Activated CD4-positive, alpha-beta T cell treated with anti-CD3 and anti-CD28 coated beads, Interleukin-2, Interleukin-6, amounts not matched to agents 100 ng/mL and 50 ng/mL, durations not matched to agents 16 hours and 8 hours (primary cell): Measurements from ENCODE around the gene PPP1R14B.

Experiments
- DNase-seq: peaks from one replicate; pipeline ENCODE4 v3.0.0-alpha.2; 2020

PPP1R14B gene, protein sequence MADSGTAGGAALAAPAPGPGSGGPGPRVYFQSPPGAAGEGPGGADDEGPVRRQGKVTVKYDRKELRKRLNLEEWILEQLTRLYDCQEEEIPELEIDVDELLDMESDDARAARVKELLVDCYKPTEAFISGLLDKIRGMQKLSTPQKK

DNA sequence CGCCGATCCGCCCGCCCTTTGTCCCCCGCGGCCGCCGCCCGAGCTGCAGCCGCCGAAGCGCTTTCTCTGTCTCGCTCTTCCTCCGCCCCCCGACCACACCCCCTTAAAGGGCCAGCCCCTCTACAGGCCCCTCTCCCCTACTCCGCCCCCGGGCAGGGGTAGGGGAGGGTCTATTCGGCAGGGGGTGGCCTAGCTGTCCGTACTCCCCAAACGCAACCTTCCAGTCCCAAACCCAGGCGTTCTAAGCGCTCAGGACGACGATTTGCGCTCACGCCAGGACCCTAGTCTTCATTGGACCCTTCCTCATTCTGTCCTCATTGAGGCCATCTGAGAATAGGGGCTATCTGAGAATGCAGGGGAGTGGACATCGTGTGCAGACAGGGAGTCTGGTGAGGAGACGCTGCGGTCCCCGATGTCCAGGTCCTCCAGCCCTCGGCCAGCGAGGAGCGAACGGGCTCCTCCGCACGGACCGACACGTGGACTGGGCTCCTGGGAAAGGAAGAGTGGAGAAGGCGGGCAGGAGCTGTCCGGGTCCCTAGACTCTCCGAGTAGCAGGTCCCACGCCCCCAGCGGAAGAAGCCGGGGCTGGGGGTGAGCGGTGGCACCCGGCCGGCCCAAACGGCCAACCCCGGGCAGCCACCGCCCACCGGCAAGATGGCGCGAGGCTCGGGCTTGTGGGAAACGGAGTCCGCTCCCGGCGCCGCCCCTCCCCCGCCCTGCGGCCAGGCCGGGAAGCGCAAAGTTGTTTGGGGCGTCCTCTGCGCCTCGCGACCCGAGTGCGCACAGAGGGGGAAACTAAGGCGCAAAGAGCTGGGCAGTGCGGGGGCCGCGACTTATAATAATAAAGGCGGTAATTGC is at the start of gene PPP1R14B:
TSS of gene PPP1R14B (minus strand) at position 73 of the 858 bp plus-strand sequence. CDS start 270 bp downstream, outside the sequence.
- peak; percentile 91 for DNase-seq

DNA sequence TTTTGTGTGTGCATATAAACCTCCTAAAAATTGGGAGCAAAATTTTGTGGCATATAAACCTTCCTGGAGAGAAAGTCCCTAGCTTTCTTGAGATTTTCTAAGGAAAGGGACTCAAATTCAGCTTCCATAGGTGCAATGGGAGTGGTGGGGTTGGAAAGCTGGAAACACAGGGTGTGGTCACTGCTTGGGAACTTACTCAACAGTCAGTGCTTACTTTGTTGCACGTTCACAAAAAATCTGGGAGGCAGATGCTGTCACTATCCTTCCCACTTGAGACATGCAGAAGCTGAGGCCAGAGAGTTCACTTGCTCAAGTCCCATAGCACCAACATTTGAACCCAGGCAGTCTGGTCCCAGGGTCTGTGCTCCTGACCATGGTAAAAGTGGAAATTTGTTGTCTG is 49.5 kb upstream of the PPP1R14B start:
- no peak for DNase-seq

DNA sequence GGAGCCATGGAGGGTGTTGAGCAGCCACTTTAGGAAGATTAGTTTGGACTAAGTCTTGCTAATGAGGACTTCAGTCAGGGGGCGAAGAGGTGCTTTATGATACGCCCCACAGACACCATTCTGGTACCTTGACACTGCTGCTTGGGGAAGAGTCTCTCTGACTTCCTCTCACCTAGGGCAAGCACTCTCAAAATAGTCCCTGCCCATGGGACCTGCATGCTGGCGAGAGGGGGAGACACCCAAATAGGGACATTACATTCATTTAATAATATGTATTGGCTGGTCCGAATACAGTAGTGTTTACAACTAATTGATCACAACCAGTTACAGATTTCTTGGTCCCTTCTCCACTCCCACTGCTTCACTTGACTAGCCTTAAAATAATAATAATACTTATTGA is 49.0 kb upstream of the PPP1R14B start:
- no peak for DNase-seq

DNA sequence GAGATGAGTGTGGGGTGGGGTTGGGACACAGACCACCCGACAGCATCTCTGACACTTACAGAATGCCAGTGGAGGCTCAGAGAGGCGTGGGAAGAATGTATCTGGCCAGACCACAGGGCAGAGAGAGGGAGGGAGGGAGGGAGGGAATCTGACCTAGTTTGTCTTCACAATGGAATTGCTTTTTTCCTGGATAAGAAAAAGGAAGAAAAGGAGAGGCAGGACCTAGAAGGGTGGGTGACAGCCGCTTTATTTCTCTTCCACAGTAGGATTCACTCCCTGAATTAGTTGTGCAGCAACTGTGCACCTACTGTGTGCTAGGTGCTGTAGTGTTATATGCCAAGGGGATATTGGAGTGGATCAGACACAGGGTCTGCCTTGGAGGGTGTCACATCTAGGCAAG is 48.0 kb upstream of the PPP1R14B start:
- no peak for DNase-seq

DNA sequence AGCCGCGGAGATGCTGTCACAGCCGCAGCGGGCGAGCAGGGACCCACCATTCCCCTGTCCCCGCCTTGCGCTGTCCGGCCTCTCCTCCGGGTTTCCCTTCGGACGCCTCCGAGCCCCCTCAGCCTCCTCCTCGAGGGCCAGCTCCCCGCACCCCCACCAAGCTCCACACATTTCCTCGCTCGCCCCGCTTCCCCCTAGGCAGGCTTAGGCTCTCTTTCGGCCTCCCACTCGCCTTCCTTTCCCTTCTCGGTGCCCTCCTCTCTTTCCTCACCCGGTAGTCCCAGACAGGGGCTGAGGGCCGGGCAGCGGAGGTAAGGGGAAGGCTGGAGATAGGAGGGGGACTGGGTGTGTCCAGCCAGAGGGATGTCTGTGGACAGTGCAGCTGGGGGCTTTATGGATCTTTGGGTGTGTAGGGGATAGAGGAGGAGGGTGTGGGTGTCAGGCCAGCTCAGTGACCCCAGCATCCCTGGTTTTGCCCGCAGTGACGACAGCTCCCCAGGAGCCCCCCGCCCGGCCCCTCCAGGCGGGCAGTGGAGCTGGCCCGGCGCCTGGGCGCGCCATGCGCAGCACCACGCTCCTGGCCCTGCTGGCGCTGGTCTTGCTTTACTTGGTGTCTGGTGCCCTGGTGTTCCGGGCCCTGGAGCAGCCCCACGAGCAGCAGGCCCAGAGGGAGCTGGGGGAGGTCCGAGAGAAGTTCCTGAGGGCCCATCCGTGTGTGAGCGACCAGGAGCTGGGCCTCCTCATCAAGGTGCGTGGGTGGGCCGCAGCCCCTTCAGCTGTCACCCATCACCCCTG is 45.9 kb upstream of the PPP1R14B start:
- DNase-seq, result no peak

DNA sequence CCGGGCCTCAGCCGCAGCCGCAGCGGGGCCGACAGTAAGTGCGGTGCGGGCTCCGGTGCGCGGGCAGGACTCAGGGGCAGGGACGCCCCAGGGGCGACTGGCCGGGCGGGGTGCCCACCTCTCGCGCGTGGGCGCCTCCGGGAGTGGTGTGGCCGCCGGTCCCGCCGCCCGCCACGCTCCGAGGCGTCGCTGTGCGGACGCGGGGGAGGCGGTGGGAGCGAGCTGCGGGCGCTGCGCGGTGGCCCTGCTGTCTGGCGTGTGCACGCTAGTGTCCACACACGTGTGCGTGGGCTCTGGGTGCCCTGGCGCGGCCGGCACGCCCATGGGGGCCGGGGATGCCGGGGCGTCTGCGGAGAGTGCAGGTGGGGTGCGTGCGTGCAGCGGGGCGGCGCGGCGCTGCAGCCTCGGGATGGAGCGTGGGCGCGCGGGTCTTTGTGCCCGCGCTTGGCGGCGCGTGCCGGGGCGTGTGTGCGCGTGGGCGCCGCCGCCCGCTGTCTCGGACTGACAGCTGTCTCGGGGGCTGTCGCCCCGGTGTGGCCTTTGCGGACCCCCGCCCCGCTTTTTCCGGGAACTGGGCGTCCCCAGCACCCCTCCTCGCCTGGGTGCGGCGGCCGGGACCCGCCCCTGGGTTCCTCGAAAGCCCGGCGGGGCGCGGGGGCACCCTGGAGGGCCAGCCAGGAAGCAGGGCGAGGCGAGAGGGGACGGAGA is 45.2 kb upstream of the PPP1R14B start:
- no peak for DNase-seq

DNA sequence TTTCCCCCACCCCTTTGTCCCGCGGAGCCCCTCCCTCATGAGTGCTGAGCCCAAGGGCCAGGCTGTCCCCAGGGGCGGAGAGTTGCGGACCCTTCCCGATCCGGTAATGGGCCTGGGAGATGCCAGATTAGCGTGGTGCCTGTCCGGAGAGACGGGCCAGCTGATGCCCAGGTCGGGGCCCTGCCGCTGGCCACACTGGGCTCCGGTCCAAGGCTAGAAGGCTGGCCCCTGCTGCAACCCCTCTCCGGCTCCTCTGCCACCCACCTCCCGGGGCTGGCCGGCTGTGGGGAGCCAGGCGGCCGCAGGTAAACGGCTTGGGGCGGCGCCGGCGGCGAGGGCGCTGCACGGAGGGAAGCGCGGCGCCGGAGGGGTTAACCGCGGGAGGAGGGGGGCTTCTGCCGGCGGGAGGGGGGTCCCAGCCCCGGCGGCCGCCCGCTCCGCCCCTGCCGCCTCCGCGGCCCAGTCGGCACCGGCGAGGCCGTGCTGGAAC is 44.6 kb upstream of the PPP1R14B start, which contains the start of gene KCNK4:
TSS of gene KCNK4 (plus strand) at position 41 of the 490 bp plus-strand sequence. CDS start 1,717 bp downstream, outside the sequence.
- DNase-seq, result no peak

DNA sequence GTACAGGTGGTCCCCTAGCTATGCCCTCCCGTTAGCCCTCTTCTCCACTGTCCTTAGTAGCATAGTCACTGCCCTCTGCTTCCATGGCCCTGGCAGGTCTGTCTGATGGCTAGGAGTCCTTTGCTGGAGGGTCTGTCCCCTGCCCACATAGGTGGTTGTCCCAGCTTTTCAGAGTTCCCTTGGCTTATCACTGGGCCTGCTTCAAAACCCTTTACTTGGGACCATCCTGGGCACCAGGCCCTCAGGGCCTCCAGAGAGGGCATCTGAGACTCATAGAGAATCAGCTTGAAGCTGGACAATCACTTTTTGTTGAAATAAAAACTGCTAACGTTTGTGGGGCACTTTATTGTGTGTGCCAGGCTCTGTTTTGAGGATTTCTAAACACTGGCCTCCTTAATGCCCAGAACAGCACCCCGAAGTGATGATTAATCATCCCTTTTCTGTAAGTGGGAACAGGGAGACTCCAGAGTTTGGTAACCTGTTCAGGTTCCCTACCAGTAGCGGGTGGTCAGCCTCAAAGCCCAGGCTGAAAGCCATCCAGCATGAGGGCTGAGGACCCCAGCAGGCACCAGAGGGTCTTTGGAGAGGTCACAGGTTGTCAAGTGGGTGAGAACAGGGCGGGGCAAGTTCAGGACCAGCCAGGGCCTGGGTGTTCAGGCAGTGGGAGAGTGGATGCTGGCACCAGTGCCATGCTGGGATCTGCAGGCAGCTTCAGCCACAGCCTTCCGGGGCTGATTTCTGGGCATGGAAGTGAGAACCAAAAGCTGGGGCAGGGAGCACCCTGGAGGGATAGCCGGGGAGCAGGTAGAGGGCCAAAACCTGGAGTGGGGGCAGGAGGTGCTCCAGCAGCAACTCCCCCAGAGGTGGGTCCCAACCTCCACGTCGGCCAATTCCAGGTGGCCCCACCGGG is 43.9 kb upstream of the PPP1R14B start:
- no peak for DNase-seq

DNA sequence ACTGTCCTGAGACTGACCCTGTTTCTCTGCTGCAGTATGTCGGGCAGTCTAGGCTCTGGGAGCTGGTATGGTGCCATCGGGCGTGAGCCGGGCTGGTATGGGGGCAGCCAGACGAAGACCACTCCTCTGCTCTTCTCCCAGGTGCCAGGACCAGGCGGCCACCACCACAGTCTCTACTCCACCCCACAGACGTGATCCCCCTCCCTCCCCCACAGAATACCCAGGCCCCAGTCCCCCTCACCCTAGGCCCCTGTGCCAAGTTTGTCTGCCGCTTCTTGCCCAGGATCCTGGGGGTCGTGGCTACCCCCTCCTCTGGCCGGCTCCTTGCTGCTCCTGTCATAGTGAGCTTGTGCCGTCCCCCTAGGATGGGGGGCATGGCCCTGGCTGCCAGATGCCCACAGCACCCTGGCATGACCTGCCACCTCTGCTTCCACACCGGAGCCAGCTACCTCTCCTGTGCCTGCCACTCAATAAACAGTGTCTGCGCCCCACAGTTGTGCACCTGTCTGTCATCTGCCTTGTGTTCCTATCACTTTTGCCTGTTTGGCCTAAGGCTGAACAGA is 42.3 kb upstream of the PPP1R14B start:
- no peak for DNase-seq

DNA sequence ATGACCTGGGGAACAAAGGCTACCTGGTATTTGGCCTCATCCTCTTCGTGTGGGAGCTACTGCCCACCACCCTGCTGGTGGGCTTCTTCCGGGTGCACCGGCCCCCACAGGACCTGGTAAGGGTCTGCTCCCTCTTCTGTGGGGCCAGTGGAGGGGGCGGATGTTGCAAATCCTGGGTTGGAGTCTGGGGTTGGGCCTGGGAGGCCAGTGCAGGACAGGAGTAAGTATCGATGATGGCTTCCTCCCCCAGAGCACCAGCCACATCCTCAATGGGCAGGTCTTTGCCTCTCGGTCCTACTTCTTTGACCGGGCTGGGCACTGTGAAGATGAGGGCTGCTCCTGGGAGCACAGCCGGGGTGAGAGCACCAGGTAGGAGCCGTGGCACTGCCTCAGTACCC is 41.6 kb upstream of the PPP1R14B start:
- no peak for DNase-seq

DNA sequence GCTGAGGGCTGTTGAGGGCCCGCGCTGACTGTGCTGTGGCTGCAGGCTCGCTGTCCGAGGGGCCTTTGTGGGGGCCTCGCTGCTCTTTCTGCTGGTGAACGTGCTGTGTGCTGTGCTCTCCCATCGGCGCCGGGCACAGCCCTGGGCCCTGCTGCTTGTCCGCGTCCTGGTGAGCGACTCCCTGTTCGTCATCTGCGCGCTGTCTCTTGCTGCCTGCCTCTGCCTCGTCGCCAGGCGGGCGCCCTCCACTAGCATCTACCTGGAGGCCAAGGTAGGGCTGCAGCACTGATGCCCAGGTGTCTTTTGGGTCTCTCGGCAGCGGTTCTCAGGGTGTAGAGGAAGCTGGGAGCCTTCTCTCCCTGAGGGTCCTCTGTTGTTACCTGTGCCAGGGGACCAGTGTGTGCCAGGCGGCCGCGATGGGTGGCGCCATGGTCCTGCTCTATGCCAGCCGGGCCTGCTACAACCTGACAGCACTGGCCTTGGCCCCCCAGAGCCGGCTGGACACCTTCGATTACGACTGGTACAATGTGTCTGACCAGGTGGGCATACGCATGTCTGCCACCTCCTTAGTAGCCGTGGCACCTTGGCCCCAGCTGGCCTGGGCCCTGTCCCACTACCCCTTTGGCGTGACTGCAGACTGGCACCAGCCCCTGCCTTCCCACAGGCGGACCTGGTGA is 41.1 kb upstream of the PPP1R14B start:
- no peak for DNase-seq

DNA sequence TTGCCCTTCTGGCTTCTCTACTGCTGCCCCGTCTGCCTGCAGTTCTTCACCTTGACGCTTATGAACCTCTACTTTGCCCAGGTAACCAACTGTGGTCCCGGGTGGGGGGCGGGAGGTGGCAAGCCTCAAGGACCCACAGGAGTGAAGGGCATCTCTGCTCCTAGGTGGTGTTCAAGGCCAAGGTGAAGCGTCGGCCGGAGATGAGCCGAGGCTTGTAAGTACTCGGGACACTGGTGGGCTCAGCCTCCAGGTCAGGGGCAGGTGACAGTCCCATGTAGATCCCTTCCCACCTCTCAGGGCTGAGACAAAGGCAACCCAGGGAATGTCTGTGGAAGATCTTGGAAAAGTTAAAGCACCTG is 40.0 kb upstream of the PPP1R14B start:
- DNase-seq, result no peak

DNA sequence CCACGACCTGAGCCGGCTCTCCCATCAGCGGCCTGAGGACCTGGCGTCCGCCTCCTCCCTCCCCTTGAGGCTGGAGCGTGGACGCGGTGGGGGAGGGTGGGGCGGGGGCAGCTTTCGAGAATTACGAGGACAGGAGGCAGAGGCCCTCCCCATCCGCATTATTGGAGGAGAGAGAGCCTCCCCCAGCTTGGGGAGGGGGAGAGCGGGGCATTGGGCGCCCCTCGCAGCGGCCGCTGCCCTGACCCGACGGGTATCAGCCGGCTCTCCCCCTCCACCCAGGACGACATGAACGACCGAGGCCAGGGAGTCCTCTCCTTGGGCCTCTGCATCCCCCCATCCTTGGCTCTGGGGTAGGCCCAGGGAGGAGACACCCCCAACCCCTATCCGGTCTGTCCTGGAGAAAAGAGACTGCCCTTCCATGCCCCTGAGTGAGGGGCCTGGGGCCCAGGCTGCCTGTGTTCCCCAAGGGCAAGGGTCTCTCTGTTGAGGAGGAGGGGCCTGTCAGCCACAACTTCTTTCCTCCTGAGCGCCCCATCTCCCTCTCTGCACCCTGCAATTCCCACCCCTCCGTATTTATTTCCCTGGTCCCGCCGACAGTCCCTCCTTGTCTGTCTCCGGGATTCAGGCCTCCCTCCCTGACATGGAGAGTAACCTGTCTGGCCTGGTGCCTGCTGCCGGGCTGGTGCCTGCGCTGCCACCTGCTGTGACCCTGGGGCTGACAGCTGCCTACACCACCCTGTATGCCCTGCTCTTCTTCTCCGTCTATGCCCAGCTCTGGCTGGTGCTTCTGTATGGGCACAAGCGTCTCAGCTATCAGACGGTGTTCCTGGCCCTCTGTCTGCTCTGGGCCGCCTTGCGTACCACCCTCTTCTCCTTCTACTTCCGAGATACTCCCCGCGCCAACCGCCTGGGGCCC is 39.4 kb upstream of the PPP1R14B start:
- DNase-seq, result peak; percentile 45

DNA sequence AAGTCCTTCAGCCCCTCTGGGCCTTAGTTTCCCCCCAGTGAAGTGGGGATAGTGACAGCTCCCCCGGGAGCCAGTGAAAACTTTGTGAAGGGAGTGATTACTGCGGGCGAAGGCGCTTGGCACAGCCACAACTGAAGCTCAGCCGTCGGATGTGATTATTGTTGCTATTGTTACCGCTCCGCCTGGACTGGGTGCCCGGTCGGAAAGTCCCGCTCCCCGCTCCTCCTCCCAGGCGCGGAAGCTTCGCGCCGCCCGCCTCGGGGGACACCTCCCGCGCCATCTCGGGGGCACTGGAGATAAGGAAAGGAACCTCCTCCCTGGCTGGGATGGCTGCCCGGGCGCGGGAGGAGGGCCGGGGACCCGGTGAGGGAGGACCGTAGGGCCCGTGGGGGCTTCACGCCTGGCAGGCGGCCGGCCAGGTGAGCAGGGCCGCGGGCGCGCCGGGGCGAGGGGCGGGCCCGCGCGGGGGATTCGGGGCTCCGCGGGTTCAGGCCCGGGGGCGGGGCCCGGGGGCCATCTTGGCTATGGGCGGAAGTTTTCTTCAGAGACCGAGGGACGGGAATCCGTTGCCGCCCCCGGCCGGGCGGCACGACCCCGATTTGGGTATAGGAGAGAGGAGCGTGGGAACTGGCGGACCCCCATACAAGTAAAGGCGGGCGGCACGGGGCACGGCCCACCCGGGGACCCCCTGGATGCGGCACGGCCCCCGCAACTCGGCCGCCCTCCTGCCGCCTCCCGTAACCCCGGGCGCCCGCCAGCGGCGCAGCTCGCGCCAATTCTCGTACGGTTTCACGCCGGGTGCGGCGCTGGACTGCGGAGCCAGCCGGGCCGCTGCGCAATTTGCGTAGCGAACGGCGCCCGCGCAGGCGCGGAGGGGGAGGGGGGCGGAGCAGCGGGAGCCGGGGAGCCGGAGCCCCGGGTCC is 38.5 kb upstream of the PPP1R14B start, which contains the start of gene GPR137:
TSS of gene GPR137 (plus strand) at position 887 of the 923 bp plus-strand sequence. CDS start 677 bp downstream, outside the sequence.
- peak; percentile 92 for DNase-seq

DNA sequence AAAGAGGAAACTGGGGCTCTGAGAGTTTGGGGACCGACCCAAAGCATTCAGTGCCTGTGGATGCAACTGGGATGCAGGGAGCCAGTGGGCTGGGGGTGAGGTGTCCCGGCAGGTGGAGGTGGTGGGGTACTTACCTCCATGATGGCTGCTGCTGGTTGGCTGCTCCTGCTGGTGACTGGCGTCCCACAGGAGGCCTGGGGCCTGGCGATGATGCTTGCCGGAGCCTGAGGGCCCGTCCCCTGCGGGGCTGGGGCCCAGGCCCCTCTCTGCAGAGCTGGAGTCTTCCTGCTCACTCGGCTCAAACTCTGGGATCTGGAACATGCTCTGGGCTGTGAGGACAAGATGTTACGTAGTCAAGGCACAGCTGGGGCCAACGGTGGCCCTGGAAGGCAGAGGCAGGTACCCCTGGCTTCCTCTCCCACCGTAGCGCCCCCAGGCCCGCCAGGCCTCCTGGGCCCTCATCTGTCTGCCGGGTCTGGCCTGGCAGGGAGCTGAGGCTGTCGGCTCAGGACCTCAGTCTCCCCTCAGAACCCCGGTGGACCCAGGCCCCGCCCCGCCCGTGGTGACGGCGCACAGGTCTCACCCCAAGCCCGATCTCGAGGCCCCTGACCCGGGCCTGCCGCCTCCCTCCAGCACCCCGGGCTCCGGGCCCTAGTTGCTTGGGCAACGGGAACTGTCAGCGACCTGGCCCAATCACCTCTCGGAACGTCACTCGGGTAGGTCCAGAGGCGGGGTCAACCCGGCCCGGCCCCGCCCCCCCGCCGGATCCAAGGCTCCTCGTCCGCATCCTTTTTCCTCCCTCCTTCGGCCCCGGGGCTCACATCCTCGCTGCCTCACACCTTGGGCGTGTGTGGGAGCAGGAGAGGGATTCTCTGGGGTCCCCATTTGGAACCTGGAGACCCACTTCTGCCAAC is 37.6 kb upstream of the PPP1R14B start, which contains the start of gene BAD:
TSS of gene BAD (minus strand) at position 618 of the 914 bp plus-strand sequence. CDS start at position 321, 297 bp downstream.
- peak; percentile 97 for DNase-seq

DNA sequence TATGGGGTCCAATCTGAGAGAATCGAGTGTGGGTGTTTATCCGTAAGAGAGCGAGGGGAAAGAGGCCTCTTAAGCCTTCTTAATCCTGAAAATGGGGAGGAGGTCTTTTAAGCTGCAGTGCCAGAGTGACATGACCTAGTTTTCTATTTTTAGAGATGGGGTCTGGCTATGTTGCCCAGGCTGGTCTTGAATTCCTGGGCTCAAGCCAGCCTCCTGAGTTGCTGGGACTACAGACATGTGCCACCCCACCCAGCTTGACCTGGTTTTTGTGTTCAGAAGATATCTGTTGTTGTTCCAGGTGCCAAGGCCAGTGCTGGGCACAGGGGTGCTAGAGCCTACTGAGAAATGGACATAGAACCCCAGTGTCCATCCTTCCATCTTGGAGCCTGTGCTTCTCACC is 36.3 kb upstream of the PPP1R14B start:
- DNase-seq, result no peak
